HG03521 (cell line): ENCODE measurements around the gene EEF2K.

Source experiments
- ATAC-seq: cut with Tn5 transposase; IDR thresholded peaks from one replicate; pipeline ENCODE4 v1.9.1; 2021; ENCODE audit warnings: mild to moderate bottlenecking, moderate library complexity; ENCODE audit not compliant: unreplicated experiment

The EEF2K gene

DNA sequence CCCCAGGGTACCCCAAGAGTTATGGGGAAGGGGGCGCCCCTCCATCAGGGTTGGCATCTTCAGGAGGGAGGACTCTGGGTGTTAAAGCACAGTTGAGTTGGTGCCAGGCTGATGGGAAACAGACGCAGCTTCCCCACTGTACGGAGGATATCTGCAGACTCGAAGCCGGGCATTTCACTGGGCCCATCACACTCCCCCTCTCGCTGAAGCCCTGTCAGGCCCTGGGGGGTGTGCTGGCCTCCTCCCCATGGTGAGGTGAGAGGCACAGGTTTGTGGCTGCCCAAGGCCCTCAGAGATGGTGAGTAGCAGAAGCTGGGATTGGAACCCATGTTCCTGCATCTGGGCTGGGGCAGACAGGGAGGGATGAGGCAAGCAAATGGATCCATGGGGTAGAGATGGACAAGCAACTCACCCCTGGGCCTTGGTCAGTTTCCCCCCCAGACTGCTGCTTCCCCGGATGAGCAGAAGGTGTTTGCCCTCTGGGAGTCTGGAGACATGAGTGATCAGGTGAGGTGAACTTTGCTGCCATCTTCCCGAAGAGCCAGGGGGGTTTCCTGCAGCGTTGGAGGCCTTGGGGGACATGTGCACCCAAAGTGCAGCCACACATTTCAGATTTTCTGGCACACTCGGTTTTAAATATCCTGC, 122.1 kb downstream of the EEF2K start:
- ATAC-seq: no peak

DNA sequence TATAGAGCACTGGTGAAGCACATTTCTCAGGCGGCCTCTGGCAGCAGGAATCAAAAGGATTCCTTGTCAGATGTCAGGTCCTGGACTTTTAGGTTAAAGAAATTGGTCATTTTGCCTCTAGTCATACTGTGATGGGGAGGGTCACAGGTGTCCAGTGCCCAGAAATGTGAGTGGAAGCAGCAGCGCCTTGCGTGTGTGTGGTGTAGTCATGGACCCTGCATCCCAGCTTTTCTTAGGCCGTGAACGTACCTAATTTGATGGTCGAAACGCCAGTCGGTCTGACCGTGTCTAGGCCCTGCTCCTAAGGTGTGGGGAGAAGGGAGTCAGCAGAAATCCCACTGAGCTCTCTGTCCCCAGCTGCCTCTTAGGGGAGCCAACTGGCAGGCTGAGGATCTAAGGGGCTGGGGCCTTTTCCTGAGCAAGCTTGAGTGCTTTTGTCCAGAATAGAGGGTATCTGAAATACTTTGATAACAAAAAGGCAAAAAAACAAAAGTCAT, 123.2 kb downstream of the EEF2K start:
- no peak for ATAC-seq

- no peak for ATAC-seq
These were observed 124.2 kb downstream of the EEF2K start for GRCh38 chr16:22330326-22330725.

DNA sequence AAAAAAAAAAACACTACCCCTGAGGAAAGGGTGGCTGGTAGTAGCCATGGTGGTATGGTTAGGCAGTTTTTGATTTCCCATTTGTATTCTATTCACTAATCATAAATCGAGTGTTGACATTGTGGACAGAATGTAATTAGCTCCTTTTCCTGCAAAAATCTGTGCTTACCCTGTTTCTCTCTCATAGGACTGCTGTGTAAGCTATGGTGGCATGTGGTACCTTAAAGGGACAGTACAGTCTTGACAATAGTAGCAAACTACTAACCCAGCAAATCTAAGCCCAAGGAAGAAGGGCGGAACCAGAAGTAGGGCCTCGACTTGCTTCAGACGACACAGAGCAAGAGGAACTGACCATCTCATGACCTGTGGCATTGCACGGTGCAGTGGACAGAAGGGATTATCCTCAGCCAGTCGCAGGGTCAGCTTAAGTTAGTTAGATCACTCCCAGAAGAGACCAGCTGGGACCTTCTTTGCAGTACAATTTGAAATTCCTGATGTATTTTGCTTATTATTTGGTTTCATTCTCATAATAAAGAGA, 127.4 kb downstream of the EEF2K start:
- no peak for ATAC-seq

DNA sequence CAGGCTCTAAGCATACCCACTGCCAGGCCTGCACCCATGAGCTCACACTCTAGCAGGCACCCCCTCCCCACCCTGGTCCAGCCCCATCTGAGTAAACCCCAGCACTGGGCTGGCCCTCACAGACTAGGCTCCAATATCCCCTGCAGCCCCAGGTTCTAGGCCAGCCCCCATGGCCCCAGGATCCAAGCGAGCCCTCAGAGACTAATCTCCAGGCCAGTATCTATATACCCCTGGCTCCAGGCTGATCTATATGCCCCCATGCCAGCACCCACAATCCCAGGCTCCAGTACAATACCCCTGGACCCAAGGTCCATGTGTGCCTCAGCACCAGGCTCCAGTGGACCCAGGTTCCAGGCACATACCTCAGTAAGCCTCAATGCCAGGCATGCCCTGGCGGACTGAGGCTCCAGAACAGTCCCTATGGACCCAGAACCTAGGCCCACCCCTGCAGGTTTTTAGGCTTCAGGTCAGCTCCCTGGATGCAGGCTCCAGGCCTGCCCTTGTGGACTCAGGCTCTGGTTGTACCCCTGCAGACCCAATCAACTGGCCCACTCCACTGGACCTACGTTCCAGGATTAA, 129.7 kb downstream of the EEF2K start:
- ATAC-seq: no peak

GRCh38 chr16:22336581-22336980, 130.5 kb downstream of the EEF2K start:
- ATAC-seq: no peak

GRCh38 chr16:22337045-22337444, 131.0 kb downstream of the EEF2K start:
- no peak for ATAC-seq

- ATAC-seq: no peak
These were observed 132.0 kb downstream of the EEF2K start for GRCh38 chr16:22337849-22338635.
